ENCODE results near the gene KDM4C.
"Not testable (repeated sequence)": the region's sequence is repeated elsewhere in the genome, so short reads cannot be mapped to it uniquely, and the experiment has no call there.

The KDM4C gene

DNA sequence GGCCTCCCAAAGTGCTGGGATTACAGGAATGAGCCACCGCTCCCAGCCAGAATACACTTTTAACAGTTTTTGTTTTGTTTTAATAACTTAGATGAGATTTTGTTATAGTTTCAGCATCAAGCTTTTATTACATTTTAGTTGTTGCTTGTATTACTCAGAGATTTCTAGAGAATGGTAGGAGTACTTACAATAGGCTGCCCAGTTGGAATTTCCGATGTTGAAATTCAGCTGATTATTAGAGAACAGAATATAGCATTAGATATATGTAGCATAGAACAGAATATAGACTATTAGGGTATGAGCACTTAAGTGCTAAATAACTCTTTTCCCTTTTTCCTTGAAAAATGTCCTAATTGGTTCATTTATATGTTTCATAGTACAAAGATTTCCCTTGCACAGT is 6.2 kb downstream of the KDM4C start:
- no peak for DNase-seq (ENCODE audit: low spot score)

DNA sequence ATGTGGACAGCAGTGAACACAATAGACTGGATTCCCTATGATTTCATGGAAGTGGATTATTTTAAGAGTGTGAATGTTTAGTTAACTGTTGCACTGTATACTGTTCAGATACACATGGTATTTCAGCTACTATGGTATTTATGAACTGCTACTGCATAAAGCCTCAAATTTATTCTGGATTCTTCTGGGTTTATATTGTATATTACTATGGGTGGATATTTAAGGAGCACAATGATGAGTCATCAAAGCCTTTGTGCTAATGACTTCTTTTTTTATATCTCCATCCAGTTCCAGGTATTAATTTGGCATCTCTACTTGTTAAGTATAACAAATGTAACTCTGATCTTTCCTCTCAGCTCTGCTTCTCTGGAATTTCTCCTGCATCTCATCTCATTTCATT is 6.8 kb downstream of the KDM4C start:
- no peak for DNase-seq (ENCODE audit: low spot score)

GRCh38 chr9:6764950-6765349 is 7.2 kb downstream of the KDM4C start:
- no peak for DNase-seq (ENCODE audit: low spot score)

DNA sequence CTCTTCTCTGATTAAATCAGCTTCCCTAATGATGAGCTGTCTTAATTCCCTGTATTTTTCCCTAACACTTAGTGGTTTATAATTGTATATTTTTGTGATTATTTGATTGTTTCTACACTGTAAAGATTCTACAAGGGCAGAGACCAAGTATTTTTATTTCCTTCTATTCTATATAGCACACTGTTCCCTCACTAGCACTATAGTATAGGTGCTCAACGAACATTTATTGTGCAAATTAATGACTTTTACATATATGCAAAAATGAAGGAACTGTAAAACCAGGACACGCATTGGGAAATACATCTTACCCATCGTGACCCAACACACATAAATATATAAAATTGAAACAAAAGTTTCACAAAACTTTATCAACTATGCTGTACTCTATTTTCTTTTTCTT is 7.6 kb downstream of the KDM4C start:
- DNase-seq (ENCODE audit: low spot score): no peak

DNA sequence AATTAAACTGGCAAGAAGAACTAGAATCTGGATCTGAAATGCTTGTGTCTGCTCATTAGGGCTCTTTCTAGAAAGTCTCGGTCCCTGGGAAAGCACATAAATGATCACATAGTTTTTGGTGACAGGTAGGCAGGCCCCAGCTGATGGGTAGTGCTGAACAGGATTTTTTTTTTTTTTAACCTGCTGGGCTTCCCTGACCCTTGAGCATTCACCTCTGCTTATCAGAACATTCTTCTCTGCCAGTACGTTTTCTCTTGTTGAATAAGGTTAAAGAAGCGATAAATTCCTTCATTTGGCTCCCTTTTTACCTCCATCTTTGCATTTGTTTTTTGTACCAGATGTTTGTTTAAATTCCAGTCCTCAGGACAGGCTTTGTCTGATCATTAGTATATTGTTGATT is 8.8 kb downstream of the KDM4C start:
- no peak for DNase-seq (ENCODE audit: low spot score)

GRCh38 chr9:6768587-6768986 is 10.8 kb downstream of the KDM4C start:
- DNase-seq (ENCODE audit: low spot score): not testable (repeated sequence)

GRCh38 chr9:6771722-6772121 is 13.9 kb downstream of the KDM4C start:
- DNase-seq (ENCODE audit: low spot score): no peak

GRCh38 chr9:6777213-6777902 is 19.6 kb downstream of the KDM4C start:
- DNase-seq (ENCODE audit: low spot score): no peak

- no peak for DNase-seq (ENCODE audit: low spot score)
Measured at GRCh38 chr9:6779417-6780241, 21.9 kb downstream of the KDM4C start.

DNA sequence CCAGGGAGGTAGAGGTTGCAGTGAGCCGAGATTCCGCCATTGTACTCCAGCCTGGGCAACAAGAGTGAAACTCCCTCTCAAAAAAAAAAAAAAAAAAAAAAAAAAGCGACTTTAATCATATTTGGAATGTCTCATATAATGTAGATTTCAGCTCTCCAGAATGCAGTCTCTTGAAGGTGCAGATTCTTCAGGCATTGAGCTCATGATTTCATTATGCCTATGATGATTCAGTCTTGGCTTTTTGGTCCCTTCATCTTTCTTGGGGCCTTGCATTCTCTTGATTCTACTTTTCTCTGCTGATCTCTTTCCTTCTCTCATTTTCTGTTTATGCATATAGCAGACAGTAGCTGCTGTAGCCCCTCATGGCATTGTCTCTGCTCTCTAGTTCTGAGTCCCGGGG is 22.9 kb downstream of the KDM4C start:
- no peak for DNase-seq (ENCODE audit: low spot score)

GRCh38 chr9:6781476-6781875 is 23.7 kb downstream of the KDM4C start:
- DNase-seq (ENCODE audit: low spot score): no peak

DNA sequence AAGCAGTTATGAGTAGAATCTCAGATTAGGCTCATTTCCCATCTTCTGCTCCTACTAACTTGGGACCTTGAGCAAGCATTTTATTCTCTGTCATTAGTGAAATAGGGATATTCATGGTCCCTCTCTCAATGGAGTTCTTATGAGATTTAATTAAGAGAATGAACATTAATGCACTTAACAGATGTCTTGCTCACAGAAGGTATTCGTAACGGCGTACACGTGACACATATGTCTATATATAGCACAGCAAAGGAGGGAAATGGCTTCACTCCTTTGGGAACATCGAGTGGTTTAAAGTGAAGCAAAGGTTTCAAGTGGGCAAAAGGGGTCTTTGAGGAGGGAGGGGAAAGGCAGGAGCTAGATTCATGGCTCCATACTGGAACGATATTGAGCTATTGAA is 24.6 kb downstream of the KDM4C start:
- no peak for DNase-seq (ENCODE audit: low spot score)

- no peak for DNase-seq (ENCODE audit: low spot score)
Measured at GRCh38 chr9:6782981-6783380, 25.2 kb downstream of the KDM4C start.

DNA sequence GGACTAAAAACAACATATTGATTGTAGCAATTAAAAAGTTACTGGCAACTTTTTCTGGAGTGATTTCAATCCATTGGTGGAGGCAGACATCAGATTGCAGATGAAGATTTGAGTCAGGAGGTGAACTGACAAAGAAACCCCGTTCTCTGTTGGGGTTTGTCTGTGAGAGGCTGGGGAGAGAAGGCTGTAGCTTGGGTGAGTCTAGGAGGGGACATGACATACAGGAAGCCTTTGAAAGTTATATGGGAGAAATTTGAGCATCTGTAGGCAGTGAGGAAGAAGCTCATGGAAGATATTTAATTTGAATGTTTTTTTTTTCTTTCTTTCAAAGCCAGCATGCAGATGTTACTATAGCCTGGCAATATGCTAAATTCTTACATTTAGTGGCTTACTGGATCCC is 26.0 kb downstream of the KDM4C start:
- no peak for DNase-seq (ENCODE audit: low spot score)

GRCh38 chr9:6785682-6786081 is 27.9 kb downstream of the KDM4C start:
- no peak for DNase-seq (ENCODE audit: low spot score)

DNA sequence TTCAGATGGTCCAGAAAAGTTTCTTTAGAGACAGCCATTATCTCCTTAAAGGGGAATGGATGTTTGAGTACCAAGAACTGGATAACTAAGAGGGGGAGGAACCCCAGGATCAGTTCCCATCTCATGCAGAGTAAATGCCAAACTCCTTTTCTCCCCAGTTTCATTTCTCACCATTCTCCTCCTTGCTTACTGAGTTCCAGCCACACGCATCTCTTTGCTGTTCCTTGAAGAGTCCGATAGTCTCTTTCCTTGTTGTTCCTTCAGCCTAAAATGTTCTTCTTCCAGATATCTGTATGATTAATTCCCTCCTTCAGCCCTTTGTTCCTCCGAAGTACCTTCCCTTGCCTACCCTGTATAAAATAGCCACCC is 30.0 kb downstream of the KDM4C start:
- no peak for DNase-seq (ENCODE audit: low spot score)

DNA sequence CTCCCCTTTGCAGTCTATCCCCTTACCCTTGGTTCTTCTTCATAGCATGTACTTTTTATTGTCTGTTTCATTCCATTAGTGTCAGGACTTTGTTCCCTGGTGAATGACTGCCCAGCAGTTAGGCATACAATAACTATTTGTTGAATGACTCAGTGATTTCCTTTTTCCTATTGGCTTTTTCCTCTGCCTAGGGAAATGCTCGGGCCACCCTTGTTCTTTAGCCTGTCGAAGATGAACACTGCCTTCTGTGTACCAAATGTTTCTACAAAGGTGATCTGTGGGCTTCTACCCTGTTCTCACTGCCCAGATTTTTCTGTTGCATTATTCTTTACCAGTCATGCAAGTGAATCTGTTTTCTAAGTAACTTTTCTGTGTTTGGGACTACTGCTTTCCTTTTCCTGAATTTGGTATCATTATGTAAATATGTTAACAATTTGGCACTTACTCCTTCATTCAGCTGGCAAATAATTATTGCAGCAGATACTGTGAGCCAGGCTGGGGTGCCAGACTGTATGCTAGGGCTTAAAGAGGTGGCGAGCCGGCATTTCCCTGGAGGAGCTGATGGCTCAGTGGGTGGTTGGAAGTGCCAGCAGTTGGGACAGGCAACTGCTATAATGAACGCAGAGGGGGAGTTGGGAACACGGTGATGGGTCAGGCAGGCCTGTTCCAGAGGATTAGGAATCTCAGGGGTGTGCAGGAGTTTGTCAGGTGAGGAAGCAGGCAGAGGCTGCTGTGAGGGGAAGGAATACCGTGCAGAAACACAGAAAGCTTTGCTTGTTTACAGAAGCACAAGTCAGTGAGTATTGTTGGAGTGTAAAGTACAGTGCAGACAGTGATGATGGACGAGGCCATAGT is 30.6 kb downstream of the KDM4C start:
- DNase-seq (ENCODE audit: low spot score): no peak

DNA sequence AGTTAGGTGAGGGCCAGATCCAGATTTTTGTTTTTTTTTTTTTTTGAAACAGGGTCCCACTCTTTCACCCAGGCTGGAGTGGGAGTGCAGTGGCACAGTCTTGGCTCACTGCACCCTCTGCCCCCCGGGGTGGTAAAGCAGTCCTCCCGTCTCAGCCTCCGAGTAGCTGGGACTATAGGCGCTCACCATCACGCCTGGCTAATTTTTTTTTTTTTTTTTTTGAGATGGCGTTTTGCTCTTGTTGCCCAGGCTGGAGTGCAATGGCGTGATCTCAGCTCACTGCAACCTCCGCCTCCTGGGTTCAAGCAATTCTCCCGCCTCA is 31.2 kb downstream of the KDM4C start:
- DNase-seq (ENCODE audit: low spot score): not testable (repeated sequence)

DNA sequence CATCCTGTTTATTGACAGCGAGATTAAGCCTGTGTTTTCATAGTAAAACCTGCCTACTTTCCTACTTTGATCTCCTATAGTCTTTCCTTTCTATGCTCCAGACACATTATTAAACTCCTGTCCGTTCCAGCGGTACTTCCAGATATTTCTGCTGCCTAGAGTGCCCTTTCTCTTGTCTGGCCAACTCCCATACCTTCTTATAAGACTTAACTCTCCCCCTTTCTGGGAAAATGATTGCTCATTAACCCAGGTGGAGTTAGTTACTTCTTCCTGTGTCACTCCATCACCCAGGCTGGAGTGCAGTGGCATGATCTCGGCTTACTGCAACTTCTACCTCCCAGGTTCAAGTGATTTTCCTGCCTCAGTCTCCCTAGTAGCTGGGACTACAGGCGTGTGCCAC is 33.1 kb downstream of the KDM4C start:
- no peak for DNase-seq (ENCODE audit: low spot score)

- DNase-seq (ENCODE audit: low spot score): no peak
Measured at GRCh38 chr9:6793203-6793602, 35.4 kb downstream of the KDM4C start.

GRCh38 chr9:6794936-6795335 is 37.2 kb downstream of the KDM4C start:
- no peak for DNase-seq (ENCODE audit: low spot score)

DNA sequence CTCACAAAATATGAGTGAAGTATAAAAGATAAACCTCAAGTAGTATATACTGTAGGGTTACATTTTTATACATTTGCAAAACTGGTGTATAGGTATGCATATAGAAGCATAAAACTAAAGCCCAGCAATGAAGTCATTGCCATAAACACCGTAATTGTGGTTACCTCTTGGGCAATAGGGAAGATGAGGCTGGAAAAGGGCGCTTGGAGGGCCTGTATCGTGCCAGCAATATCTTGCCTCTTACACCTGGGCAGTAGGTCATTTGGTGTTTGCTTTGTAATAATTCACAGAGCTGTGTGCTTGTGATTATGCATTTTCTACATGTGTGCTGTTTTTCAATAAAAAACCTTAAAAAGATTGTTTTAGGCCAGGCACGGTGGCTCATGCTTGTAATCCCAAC is 45.2 kb downstream of the KDM4C start:
- DNase-seq (ENCODE audit: low spot score): no peak

GRCh38 chr9:6805532-6805931 is 47.8 kb downstream of the KDM4C start:
- no peak for DNase-seq (ENCODE audit: low spot score)
